ENCODE results near the gene BCDIN3D.

Gene BCDIN3D

GRCh38 chr12:49790741-49791555 is 52.0 kb downstream of the BCDIN3D start:
- Histone ChIP-seq H3K4me3 (replicated peaks; ENCODE audit: low read depth, low read length) (no peak overlapping the region), H3K27me3 (replicated peaks; ENCODE audit: control insufficient read depth, insufficient read depth, low read length) (no peaks in the 10 kb centered on the region), H3K36me3 (ENCODE audit: control insufficient read depth, insufficient read depth, low read length) (peaks cover 3% of the 10 kb centered on the region)
- no peak for TF ChIP-seq CTCF (IDR thresholded peaks at IDR 0.05; ENCODE audit: insufficient read depth, low read length, poor library complexity, severe bottlenecking)
- DNase-seq (ENCODE audit: extremely low read depth, insufficient read length), result no peak

- Histone ChIP-seq H3K4me3 (replicated peaks; ENCODE audit: low read depth, low read length) (no peak overlapping the region), H3K27me3 (replicated peaks; ENCODE audit: control insufficient read depth, insufficient read depth, low read length) (no peaks in the 10 kb centered on the region), H3K36me3 (ENCODE audit: control insufficient read depth, insufficient read depth, low read length) (peaks cover 3% of the 10 kb centered on the region)
- no peak for DNase-seq (ENCODE audit: extremely low read depth, insufficient read length)
- TF ChIP-seq CTCF (IDR thresholded peaks at IDR 0.05; ENCODE audit: insufficient read depth, low read length, poor library complexity, severe bottlenecking), result no peak
Observed at GRCh38 chr12:49789992-49790391, 52.9 kb downstream of the BCDIN3D start.

- Histone ChIP-seq H3K36me3 (ENCODE audit: control insufficient read depth, insufficient read depth, low read length) (no peaks in the 10 kb centered on the region; the same call in none of the 2 replicates), H3K4me3 (replicated peaks; ENCODE audit: low read depth, low read length) (no peak overlapping the region), H3K27me3 (replicated peaks; ENCODE audit: control insufficient read depth, insufficient read depth, low read length) (no peaks in the 10 kb centered on the region)
- DNase-seq (ENCODE audit: extremely low read depth, insufficient read length), result no peak
- TF ChIP-seq CTCF (IDR thresholded peaks at IDR 0.05; ENCODE audit: insufficient read depth, low read length, poor library complexity, severe bottlenecking), result no peak
Observed at GRCh38 chr12:49787672-49788071, 55.2 kb downstream of the BCDIN3D start.
